NCI-H1105 treated with DMSO at 0.1 percent for 48 hours (cell line): Measurements from ENCODE around the gene EGR4.
"Not testable (repeated sequence)": the region's sequence is repeated elsewhere in the genome, so short reads cannot be mapped to it uniquely, and the experiment has no call there.

Experiments
- DNase-seq: peaks from one replicate; lab custom pipeline; 2025; lab: John Stamatoyannopoulos, UW

The EGR4 gene

GRCh38 chr2:73263540-73264331, 29.6 kb downstream of the EGR4 start:
- no peak for DNase-seq

- DNase-seq, result not testable (repeated sequence)
Observed at GRCh38 chr2:73262691-73263429, 30.5 kb downstream of the EGR4 start.

GRCh38 chr2:73262108-73262651, 31.2 kb downstream of the EGR4 start:
- DNase-seq, result no peak

DNA sequence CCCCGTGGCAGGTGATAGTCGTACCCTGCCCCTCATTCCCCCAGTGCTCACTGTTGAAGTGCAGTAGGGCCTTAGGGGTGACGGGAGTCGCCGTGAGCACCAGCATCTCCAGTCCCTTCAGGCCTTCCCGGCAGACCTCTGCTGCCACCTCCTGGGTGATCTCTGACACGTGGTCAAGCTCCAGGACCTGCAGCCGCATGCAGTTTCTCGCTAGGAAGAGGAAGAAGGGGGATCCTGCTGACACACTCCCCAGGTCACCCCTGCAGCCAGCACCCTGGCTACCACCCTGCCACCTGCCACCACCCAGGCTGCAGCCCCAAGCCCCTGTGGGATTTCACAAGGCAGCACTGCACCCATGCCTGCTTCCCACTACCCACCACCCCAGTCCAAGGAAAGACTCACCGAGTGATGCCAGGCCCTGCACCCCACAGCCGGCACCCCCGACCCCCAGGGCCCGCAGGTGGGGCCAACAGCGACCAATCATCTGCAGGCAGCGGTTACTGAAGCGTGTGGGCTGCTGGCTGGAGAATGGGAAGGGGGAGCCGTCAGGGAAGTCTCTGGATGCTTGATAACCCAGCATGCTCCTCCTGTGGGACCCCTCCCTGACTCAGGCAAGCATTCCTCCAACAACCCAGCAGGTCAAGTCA, 32.9 kb downstream of the EGR4 start:
- no peak for DNase-seq

GRCh38 chr2:73259704-73260337, 33.5 kb downstream of the EGR4 start:
- no peak for DNase-seq

DNA sequence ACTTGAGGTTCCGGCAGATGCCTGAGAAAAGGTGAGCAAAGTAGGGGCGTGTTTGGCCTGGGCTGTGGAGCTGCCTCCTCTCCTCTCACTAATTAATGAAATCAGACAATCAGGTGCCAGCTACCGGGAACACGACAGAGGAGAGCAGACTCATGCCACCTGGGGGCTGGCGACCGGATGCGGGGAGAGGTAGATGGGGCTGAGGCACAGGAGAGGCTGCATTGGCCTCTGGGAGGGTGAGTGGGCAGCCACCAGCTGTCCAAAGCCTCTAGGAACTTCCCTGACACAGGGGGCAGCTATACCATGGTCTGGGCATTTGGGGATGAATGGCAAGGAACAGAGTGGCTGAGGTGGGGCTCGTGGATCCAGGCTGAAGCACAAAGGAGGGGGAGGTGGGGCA, 34.1 kb downstream of the EGR4 start:
- DNase-seq, result no peak

DNA sequence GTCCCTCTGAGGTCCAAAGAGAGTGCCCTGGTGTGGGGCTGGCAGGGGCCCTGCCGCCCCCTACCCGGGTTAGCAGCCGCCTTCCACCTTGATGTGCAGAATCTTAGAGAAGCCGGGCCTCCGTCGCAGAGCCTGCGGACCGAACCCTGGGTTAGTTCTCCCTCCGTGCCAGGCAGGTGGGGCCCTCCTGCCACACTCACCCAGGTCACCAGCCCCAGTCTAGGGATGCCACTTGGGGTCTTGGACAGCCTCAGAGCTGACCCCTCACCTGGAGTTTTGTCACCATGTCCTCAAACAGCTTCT, 34.5 kb downstream of the EGR4 start:
- no peak for DNase-seq

DNA sequence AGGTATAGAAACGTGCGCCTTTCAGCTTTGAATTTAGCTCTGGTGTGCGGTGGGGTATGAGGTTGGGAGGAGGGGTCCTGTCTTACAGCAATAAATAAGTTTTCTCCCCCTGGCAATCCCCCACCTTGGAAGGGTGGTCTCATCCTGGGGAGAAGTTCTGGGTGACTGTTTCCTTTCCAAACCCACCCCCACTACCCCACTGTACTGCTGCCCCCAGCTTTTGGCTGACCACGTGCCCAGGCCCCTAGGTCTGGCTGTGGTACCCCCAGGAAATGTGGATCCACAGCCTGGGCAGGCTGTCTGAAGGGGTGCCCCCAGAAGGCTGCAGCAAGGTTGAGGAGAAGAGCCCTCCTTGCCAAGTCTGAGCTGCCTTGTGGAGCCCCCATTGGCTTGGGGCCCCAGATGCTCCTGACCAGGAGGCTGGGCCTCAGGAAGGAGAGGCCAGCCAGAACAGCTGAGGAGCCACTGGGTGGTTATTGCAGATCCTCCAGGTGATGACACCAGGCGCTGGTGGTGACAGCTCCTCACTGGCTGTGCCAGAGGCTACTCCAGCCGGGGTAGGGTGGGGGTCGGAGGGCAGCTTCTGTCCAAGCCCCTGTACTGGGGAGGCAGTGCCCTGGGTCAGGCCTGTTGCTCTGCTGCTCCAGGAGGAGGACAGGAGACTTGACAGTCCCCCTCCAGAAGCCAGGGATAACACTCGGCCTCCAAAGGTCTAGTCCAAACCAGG, 35.0 kb downstream of the EGR4 start:
- no peak for DNase-seq

DNA sequence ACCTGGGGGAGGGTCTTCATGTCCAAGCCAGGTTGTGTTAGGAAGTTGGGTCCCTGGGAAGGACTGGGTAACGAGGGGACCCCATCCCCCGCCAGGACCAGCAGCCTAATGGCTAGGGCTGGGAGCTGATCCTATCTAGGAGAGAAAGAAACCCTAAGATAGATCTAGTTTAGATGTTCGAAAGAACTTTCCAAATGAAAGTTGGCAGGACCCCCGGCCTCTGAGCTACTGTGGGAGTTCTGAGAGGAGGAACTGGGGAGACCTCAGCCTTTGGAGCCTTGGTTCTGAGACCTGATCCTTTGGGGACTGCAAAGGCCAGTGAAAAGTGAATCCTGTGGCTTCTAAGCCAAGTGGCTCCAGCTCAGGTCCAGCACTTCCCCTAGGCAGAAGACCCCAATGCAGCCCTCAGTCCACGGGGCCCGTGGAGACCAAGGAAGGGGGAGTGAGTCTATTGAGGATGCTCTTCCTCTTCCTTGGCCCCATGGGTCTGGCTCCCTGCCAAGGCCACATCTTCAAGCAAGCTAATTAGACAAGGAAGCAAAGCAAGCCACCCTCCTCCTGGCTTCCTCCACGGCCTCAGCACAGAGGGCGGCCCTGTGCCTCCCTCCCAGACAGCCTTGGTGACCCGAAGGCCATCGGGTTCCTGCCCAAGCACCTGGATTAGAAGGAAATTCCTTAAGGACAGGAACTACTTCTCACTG, 35.8 kb downstream of the EGR4 start:
- no peak for DNase-seq

- no peak for DNase-seq
Observed at GRCh38 chr2:73257021-73257420, 36.3 kb downstream of the EGR4 start.

GRCh38 chr2:73256618-73256922, 36.8 kb downstream of the EGR4 start:
- no peak for DNase-seq

- no peak for DNase-seq
Observed at GRCh38 chr2:73255907-73256617, 37.3 kb downstream of the EGR4 start.

GRCh38 chr2:73255007-73255644, 38.2 kb downstream of the EGR4 start:
- DNase-seq, result no peak

DNA sequence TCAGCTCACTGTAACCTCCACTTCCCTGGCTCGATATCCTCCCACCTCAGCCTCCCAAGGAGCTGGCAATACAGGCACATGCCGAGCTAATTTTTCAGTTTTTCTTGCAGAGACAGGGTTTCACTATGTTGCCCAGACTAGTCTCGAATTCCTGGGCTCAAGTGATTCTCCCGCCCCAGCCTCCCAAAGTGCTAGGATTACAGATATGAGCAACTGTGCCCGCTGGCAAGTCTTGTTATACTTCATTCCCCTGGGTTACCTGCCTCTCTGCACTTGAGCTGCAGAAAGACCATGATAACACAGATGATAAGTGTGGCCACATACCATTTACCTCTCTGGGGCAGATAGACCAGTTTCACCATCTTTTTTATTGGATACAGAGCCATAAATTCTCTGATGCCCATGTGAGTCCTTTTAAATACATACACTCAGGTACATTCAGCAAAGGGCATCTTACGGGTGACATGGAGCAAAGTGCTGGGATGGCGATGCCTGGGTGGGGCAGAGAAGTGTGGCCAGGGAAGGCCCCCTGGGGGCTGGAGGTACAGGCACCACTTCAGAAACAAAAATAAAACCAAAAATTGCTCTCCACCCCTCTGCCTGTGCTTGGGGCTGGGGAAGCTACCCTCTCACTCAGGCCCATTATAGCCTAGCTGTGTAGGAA, 38.9 kb downstream of the EGR4 start:
- no peak for DNase-seq

DNA sequence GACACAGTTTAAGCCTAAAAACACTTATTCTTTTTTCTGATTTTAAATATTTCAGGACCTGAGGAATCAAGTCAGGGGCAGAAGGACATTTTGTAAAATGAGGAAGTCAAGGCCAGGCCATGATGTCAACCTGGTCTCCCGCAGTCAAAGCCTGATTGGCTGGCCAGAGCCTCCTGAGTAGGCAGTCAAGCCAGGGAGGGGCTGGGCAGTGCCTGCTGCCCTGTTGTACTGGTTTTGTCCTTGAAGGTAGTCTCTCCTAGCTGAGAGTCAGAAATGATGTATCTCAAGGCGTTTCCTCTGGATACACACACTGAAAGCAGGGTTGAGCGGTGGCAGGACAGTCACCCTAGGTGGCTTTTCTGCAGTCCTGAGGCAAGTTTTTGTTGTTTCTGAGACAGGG, 39.4 kb downstream of the EGR4 start:
- no peak for DNase-seq

- no peak for DNase-seq
Observed at GRCh38 chr2:73253400-73253799, 39.9 kb downstream of the EGR4 start.

- DNase-seq, result no peak
Observed at GRCh38 chr2:73252238-73253027, 40.9 kb downstream of the EGR4 start.

- no peak for DNase-seq
Observed at GRCh38 chr2:73250872-73251846, 42.2 kb downstream of the EGR4 start.
